HepG2 (cell line): ENCODE data around the gene SMIM31. TPM values are rescaled to one million over a fixed set of nuclear protein-coding genes. Genes with fewer than 3 reads are reported as not detected.

Source experiments
- ATAC-seq: fragments of 200-7000 bp; cut with Tn5 transposase; 3 replicates; pipeline ENCODE4 v1.9.1; 2020; ENCODE audit warnings: mild to moderate bottlenecking, moderate library complexity
- BruUV-seq: library from RNA; stranded (reverse); fragments of 400-500 nt; replicated peaks from 2 replicates; lab custom pipeline; 2021; lab: Mats Ljungman, UMichigan
- CTCF ChIA-PET: fragments of 300-600 bp; formaldehyde crosslinking; extraction: SDS; loops from one replicate; lab custom pipeline; 2021; ENCODE audit warnings: low total read pairs, inconsistent platforms, low intra/inter-chr PET ratio; lab: Yijun Ruan, JAX
- POLR2A ChIA-PET: fragments of 350-600 bp; sonication (Branson Sonifier 250); formaldehyde crosslinking; loops from one replicate; lab custom pipeline; 2020; ENCODE audit warnings: antibody characterized with exemption, inconsistent platforms; lab: Yijun Ruan, JAX
- DNase-seq: peaks from one replicate; pipeline ENCODE4 v3.0.0-alpha.2; 2015; ENCODE audit warnings: low spot score
- FAIRE-seq: peaks from 3 replicates; lab custom pipeline; 2011; peaks lifted over from hg19 to GRCh38; lab: Jason Lieb, UNC
- H2AFZ ChIP-seq: one replicate; pipeline ENCODE4 v1.6.1; 2011; ENCODE audit warnings: low read length, inconsistent platforms
- H3K27ac ChIP-seq: fragments of 300-600 bp; 3 replicates; pipeline ENCODE4 v1.8.0; 2011; ENCODE audit warnings: mixed run types, mild to moderate bottlenecking, mixed read lengths, low read length, inconsistent platforms; ENCODE audit not compliant: insufficient read depth; ENCODE audit errors: extremely low read length
- H3K27me3 ChIP-seq, 2 experiments: fragments of 200-600 bp in 1 of 2; 2 replicates in 1 of 2; 3 replicates in 1 of 2; pipeline versions ENCODE4 v1.6.0 to v1.8.0; 2011; ENCODE audit warnings: low read length in 2 of 2, mild to moderate bottlenecking in 2 of 2, moderate library complexity in 2 of 2, inconsistent platforms in 1 of 2; ENCODE audit not compliant: insufficient read depth in 2 of 2, control insufficient read depth in 1 of 2
- H3K36me3 ChIP-seq, 2 experiments: fragments of 200-600 bp in 1 of 2; replicated peaks in 1 of 2; 2 replicates in 1 of 2; 3 replicates in 1 of 2; pipeline versions ENCODE4 v1.5.1 to v1.8.0; 2011; ENCODE audit warnings: low read length in 2 of 2, inconsistent platforms in 1 of 2; ENCODE audit not compliant: insufficient read depth in 2 of 2, control insufficient read depth in 1 of 2
- H3K4me1 ChIP-seq: 2 replicates; pipeline ENCODE4 v1.5.1; 2012; ENCODE audit warnings: low read length, inconsistent platforms; ENCODE audit not compliant: insufficient read depth
- H3K4me2 ChIP-seq: 2 replicates; pipeline ENCODE4 v1.6.0; 2011; ENCODE audit warnings: low read depth, low read length, inconsistent platforms
- H3K4me3 ChIP-seq, 3 experiments: fragments of 200-600 bp in 1 of 3; sonication (generic), shearing (Covaris generic) in 1 of 3; replicated peaks in 1 of 3; 2 replicates each; pipeline ENCODE4 v1.5.1; 2011 to 2016; ENCODE audit warnings: low read length in 3 of 3, inconsistent platforms in 2 of 3, low read depth in 2 of 3, mild to moderate bottlenecking in 2 of 3, control low read depth in 1 of 3, mixed read lengths in 1 of 3; ENCODE audit not compliant: insufficient read depth in 1 of 3
- H3K79me2 ChIP-seq: one replicate; pipeline ENCODE4 v1.6.1; 2011; ENCODE audit warnings: low read length, inconsistent platforms; ENCODE audit not compliant: insufficient read depth
- H3K9ac ChIP-seq: 2 replicates; pipeline ENCODE4 v1.6.0; 2011; ENCODE audit warnings: mild to moderate bottlenecking, low read depth, low read length, inconsistent platforms; ENCODE audit not compliant: insufficient read depth
- H3K9me3 ChIP-seq: 2 replicates; pipeline ENCODE4 v1.5.1; 2012; ENCODE audit warnings: mild to moderate bottlenecking, low read length
- H4K20me1 ChIP-seq: 2 replicates; pipeline ENCODE4 v1.6.0; 2011; ENCODE audit warnings: inconsistent platforms, mild to moderate bottlenecking, low read length, moderate library complexity; ENCODE audit not compliant: insufficient read depth
- ATF7 ChIP-seq, 2 experiments: fragments of 450-650 bp in 1 of 2; sonication (generic) in 1 of 2; formaldehyde crosslinking in 1 of 2; IDR thresholded peaks; 2 replicates each; pipeline versions ENCODE4 v1.4.0 to v1.6.1; 2016 to 2020; ENCODE audit warnings: antibody characterized with exemption in 1 of 2, mild to moderate bottlenecking in 1 of 2, missing genetic modification reagents in 1 of 2
- CREB1 ChIP-seq, 2 experiments: fragments of 450-650 bp in 1 of 2; IDR thresholded peaks; 2 replicates each; pipeline ENCODE4 v1.6.1; 2016 to 2017; ENCODE audit warnings: control low read depth in 1 of 2, mild to moderate bottlenecking in 1 of 2, missing compliant biosample characterization in 1 of 2, missing genetic modification characterization in 1 of 2
- DR1 ChIP-seq: sonication (generic); formaldehyde crosslinking; IDR thresholded peaks from 2 replicates; pipeline ENCODE4 v1.8.0; 2021; ENCODE audit warnings: mild to moderate bottlenecking, missing genetic modification reagents, inconsistent platforms
- IKZF1 ChIP-seq: fragments of 450-650 bp; IDR thresholded peaks from 2 replicates; pipeline ENCODE4 v1.7.1; 2016
- MZF1 ChIP-seq: sonication (generic); formaldehyde crosslinking; IDR thresholded peaks from 2 replicates; pipeline ENCODE4 v1.8.1; 2023; ENCODE audit warnings: mild to moderate bottlenecking, missing genetic modification reagents, borderline replicate concordance
- ZNF17 ChIP-seq: sonication (generic); formaldehyde crosslinking; IDR thresholded peaks from 2 replicates; pipeline ENCODE4 v1.5.0; 2020; ENCODE audit warnings: mild to moderate bottlenecking, missing genetic modification reagents
- WGBS: methylation state at CpG from one replicate; pipeline ENCODE4 v1.1.6; 2017; ENCODE audit warnings: low lambda C conversion rate; 5-methylcytosine and 5-hydroxymethylcytosine counted together
- in situ Hi-C: cut with HindIII; loops from 2 replicates; pipeline ENCODE4 v1.10.0; 2017; ENCODE audit warnings: low pct_unique_long_range_greater_than_20kb; ENCODE audit not compliant: extremely low pct_ligation_motif_present
- intact Hi-C: fragments of 100-400 bp; cut with micrococcal nuclease; formaldehyde crosslinking; loops from one replicate; pipeline ENCODE4 v1.10.0; 2022; ENCODE audit not compliant: unreplicated experiment
- polyA plus RNA-seq, 8 experiments: library from polyadenylated mRNA; depleted of rRNA in 3 of 8; stranded (reverse) in 7 of 8; unstranded in 1 of 8; fragments of >200 nt; fragmentation: Illumina TruSeq in 4 of 8; extraction: Trizol in 4 of 8; gene quantifications; 2 replicates each; pipeline versions ENCODE4 v1.2.1 to v1.2.3, GENCODE V29; 2011 to 2016; ENCODE audit warnings: low read depth in 4 of 8, missing spikeins in 1 of 8, mixed read lengths in 1 of 8; ENCODE audit not compliant: insufficient read depth in 1 of 8
- total RNA-seq, 5 experiments: library from RNA; depleted of rRNA; stranded (reverse); fragments of >200 nt; fragmentation: Illumina TruSeq; extraction: Trizol; gene quantifications; 2 replicates each; pipeline ENCODE4 v1.2.3, GENCODE V29; 2016; ENCODE audit warnings: low read depth in 1 of 5
- TF ChIP-seq, protein P1 (sequence below): sonication (generic); formaldehyde crosslinking; IDR thresholded peaks from 2 replicates; pipeline ENCODE4 v1.4.0; 2020; ENCODE audit warnings: missing genetic modification reagents
- TF ChIP-seq, protein P2 (sequence below): IDR thresholded peaks from 2 replicates; pipeline ENCODE4 v1.6.1; 2012; ENCODE audit warnings: inconsistent platforms
- TF ChIP-seq, protein P3 (sequence below): sonication (generic); formaldehyde crosslinking; conservative IDR thresholded peaks from 2 replicates; pipeline ENCODE4 v1.8.0; 2022; ENCODE audit warnings: low read depth, missing genetic modification reagents

Gene SMIM31
- total and polyA plus RNA-seq, 2 of the 13 experiments (the other 11 are each of a cell fraction or from before 2014, with no cell fraction given) = not detected

DNA sequence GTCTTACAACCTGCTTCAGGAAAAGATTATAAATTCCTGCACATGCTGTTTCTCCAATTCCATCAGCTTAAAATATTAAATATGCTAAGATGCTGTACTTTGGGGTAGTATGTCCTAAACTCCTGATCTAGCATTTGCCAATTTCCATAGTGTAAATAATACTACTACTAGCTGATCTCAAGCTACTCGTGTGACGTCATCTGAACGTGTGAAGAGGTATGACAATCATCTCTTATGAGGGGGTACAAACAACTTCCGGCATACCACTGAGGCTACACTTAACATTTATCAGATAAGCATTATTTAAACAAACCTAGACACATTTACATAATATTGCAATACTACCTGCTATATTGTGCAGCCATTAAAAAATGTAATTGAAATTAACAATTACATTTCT is 70.7 kb downstream of the SMIM31 start:
- H3K27ac ChIP-seq = no peak overlapping the region
- H3K27me3 ChIP-seq = no peaks in the 10 kb centered on the region
- CTCF ChIA-PET = no interaction called here
- H3K9me3 ChIP-seq = no peaks in the 10 kb centered on the region
- TF ChIP-seq, protein P1, sequence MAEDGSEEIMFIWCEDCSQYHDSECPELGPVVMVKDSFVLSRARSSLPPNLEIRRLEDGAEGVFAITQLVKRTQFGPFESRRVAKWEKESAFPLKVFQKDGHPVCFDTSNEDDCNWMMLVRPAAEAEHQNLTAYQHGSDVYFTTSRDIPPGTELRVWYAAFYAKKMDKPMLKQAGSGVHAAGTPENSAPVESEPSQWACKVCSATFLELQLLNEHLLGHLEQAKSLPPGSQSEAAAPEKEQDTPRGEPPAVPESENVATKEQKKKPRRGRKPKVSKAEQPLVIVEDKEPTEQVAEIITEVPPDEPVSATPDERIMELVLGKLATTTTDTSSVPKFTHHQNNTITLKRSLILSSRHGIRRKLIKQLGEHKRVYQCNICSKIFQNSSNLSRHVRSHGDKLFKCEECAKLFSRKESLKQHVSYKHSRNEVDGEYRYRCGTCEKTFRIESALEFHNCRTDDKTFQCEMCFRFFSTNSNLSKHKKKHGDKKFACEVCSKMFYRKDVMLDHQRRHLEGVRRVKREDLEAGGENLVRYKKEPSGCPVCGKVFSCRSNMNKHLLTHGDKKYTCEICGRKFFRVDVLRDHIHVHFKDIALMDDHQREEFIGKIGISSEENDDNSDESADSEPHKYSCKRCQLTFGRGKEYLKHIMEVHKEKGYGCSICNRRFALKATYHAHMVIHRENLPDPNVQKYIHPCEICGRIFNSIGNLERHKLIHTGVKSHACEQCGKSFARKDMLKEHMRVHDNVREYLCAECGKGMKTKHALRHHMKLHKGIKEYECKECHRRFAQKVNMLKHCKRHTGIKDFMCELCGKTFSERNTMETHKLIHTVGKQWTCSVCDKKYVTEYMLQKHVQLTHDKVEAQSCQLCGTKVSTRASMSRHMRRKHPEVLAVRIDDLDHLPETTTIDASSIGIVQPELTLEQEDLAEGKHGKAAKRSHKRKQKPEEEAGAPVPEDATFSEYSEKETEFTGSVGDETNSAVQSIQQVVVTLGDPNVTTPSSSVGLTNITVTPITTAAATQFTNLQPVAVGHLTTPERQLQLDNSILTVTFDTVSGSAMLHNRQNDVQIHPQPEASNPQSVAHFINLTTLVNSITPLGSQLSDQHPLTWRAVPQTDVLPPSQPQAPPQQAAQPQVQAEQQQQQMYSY = no peak
- no peak for TF ChIP-seq IKZF1
- no peak for TF ChIP-seq ZNF17 (CRISPR knock-in tag)
- no peak for TF ChIP-seq DR1 (CRISPR knock-in tag)
- TF ChIP-seq, protein P2, sequence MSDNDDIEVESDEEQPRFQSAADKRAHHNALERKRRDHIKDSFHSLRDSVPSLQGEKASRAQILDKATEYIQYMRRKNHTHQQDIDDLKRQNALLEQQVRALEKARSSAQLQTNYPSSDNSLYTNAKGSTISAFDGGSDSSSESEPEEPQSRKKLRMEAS = no peak
- TF ChIP-seq, protein P3, sequence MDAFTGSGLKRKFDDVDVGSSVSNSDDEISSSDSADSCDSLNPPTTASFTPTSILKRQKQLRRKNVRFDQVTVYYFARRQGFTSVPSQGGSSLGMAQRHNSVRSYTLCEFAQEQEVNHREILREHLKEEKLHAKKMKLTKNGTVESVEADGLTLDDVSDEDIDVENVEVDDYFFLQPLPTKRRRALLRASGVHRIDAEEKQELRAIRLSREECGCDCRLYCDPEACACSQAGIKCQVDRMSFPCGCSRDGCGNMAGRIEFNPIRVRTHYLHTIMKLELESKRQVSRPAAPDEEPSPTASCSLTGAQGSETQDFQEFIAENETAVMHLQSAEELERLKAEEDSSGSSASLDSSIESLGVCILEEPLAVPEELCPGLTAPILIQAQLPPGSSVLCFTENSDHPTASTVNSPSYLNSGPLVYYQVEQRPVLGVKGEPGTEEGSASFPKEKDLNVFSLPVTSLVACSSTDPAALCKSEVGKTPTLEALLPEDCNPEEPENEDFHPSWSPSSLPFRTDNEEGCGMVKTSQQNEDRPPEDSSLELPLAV (CRISPR knock-in tag) = no peak
- no peak for TF ChIP-seq MZF1 (CRISPR knock-in tag)
- TF ChIP-seq CREB1 (IDR thresholded peaks at IDR 0.05) = peak; percentile 94
- TF ChIP-seq CREB1 (CRISPR knock-in tag; IDR thresholded peaks at IDR 0.05) = no peak
- peak; percentile 94 for TF ChIP-seq ATF7 (IDR thresholded peaks at IDR 0.05)
- TF ChIP-seq ATF7 (CRISPR knock-in tag; IDR thresholded peaks at IDR 0.05) = no peak
- WGBS = 0% methylated on average over 4 of the region's 4 CpGs
- FAIRE-seq (no peak), ATAC-seq (no peak), DNase-seq (no peak)
- no TSS peak for BruUV-seq
- no peaks in the 10 kb centered on the region for H4K20me1 ChIP-seq
- no peak overlapping the region for H3K4me2 ChIP-seq
- no peak overlapping the region for H3K9ac ChIP-seq
- no peak overlapping the region for H3K4me3 ChIP-seq
- no peaks in the 10 kb centered on the region for H3K79me2 ChIP-seq
- no peaks in the 10 kb centered on the region for H3K4me1 ChIP-seq
- POLR2A ChIA-PET = no interaction called here
- no peak overlapping the region for H2AFZ ChIP-seq
- intact Hi-C loops (no loop called here), in situ Hi-C loops (no loop called here)
- no peaks in the 10 kb centered on the region for H3K36me3 ChIP-seq
